ENCODE results near the gene FGD2.

Gene FGD2

GRCh38 chr6:37005061-37005810, at the start of gene FGD2:
Gene FGD2 (plus strand): TSS chr6:37005655. CDS start chr6:37005818, 163 bp downstream.
- POLR2A ChIA-PET (ENCODE audit: low non-redundant PET) = no interaction called here
- CTCF ChIA-PET = no interaction called here
- no peak for DNase-seq (ENCODE audit: low spot score)
- TF ChIP-seq CTCF (conservative IDR thresholded peaks at IDR 0.05; ENCODE audit: low read depth) = no peak
- peak within 1 kb of the TSS; percentile 46; the same call in 1 of the 2 replicates for H3K27ac ChIP-seq

- H3K27ac ChIP-seq = peak overlapping the region; percentile 78
- ChIA-PET CTCF (interaction anchor here (0.6 to 1.2 kb wide), 3 partner anchors 23 to 80 kb away, joined by 3 to 6 read pairs (median 5); no protein-coding TSS in a partner anchor), POLR2A (ENCODE audit: low non-redundant PET) (interaction anchor here (0.5 kb wide), 1 partner anchor 271 kb away, joined by 3 read pairs; no protein-coding TSS in a partner anchor)
- peak; percentile 51 for DNase-seq (ENCODE audit: low spot score)
- TF ChIP-seq CTCF (conservative IDR thresholded peaks at IDR 0.05; ENCODE audit: low read depth) = no peak
These were observed 49.6 kb upstream of the FGD2 start for GRCh38 chr6:36955671-36956445.

DNA sequence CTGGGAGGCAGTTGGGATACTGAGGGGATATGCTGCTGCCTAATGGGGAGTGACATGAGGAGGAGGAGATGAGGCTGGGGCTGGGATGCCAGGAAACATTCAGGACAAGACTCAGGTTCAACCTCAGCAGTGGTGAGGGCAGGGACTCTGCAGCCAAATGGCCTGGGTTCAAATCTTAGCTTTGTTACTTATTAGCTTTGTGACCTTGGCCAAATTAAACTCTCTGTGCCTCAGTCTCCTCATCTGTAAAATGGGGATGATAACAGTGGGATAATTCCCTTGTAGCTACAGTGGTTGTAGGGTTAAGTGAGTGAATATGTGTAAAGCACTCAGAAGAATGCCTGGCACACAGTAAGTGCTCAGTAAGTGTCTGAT, 49.0 kb upstream of the FGD2 start:
- DNase-seq (ENCODE audit: low spot score) = no peak
- H3K27ac ChIP-seq = peak overlapping the region; percentile 78
- ChIA-PET CTCF (interaction anchor here (0.6 to 1.2 kb wide), 2 partner anchors 23 to 42 kb away, joined by 5 to 6 read pairs; no protein-coding TSS in a partner anchor), POLR2A (ENCODE audit: low non-redundant PET) (interaction anchor here (0.5 kb wide), 1 partner anchor 271 kb away, joined by 3 read pairs; no protein-coding TSS in a partner anchor)
- no peak for TF ChIP-seq CTCF (conservative IDR thresholded peaks at IDR 0.05; ENCODE audit: low read depth)

DNA sequence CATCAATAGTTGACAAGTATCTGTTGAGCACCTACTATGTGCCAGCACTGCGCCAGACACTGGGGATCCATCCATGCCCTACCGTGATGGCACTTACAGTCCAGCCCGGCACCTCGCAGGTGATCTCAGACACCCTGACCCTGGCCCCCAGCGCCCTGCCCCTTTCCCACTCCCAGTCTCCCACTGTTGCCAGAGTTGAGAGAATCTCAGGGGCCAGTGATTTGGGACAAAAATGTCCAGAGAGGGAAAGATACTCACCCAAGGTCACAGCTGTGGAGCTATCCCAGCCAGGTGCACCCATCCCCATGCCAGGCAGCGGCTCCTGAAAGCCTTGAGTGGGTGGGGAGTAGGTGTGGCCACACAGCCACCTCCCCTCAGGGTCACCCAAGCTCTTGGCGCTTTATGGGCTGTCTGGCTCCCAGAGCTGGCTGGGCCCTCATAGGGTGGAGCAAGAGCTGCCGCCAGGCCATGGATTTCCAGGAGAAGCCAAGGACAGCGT, 47.6 kb upstream of the FGD2 start:
- no peak for DNase-seq (ENCODE audit: low spot score)
- TF ChIP-seq CTCF (conservative IDR thresholded peaks at IDR 0.05; ENCODE audit: low read depth) = no peak
- CTCF ChIA-PET = no interaction called here
- POLR2A ChIA-PET (ENCODE audit: low non-redundant PET) = no interaction called here
- H3K27ac ChIP-seq = no peak overlapping the region

- CTCF ChIA-PET = interaction anchor here (0.6 kb wide), 1 partner anchor 23 kb away, joined by 7 read pairs; no protein-coding TSS in a partner anchor
These were observed 46.5 kb upstream of the FGD2 start for GRCh38 chr6:36958775-36959554.

More at GRCh38 chr6:36958775-36959554, 46.5 kb upstream of the FGD2 start:
- DNase-seq (ENCODE audit: low spot score) = no peak
- H3K27ac ChIP-seq = no peak overlapping the region
- no peak for TF ChIP-seq CTCF (conservative IDR thresholded peaks at IDR 0.05; ENCODE audit: low read depth)
- POLR2A ChIA-PET (ENCODE audit: low non-redundant PET) = no interaction called here
